Uterus (tissue), 2 donors: Measurements from ENCODE around the gene CCDC137.

Experiments
- POLR2A ChIP-seq, 2 donors: fragments of 450-650 bp; IDR thresholded peaks; one replicate each; pipeline ENCODE4 v1.6.1; 2016; ENCODE audit warnings: antibody characterized with exemption in 2 of 2, mild to moderate bottlenecking in 1 of 2, moderate library complexity in 1 of 2
- TF ChIP-seq, protein P1 (sequence below), 4 experiments: fragments of 200-600 bp in 2 of 4; fragments of 450-650 bp in 2 of 4; sonication (generic) in 2 of 4; IDR thresholded peaks; one replicate each; pipeline ENCODE4 v1.5.1; 2016 to 2019; ENCODE audit warnings: antibody characterized with exemption in 4 of 4, mild to moderate bottlenecking in 2 of 4, moderate library complexity in 1 of 4

- TF ChIP-seq, protein P1, sequence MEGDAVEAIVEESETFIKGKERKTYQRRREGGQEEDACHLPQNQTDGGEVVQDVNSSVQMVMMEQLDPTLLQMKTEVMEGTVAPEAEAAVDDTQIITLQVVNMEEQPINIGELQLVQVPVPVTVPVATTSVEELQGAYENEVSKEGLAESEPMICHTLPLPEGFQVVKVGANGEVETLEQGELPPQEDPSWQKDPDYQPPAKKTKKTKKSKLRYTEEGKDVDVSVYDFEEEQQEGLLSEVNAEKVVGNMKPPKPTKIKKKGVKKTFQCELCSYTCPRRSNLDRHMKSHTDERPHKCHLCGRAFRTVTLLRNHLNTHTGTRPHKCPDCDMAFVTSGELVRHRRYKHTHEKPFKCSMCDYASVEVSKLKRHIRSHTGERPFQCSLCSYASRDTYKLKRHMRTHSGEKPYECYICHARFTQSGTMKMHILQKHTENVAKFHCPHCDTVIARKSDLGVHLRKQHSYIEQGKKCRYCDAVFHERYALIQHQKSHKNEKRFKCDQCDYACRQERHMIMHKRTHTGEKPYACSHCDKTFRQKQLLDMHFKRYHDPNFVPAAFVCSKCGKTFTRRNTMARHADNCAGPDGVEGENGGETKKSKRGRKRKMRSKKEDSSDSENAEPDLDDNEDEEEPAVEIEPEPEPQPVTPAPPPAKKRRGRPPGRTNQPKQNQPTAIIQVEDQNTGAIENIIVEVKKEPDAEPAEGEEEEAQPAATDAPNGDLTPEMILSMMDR (IDR thresholded peaks at IDR 0.05) = no peak
- no peak for TF ChIP-seq POLR2A (IDR thresholded peaks at IDR 0.05)
These were observed 19.5 kb upstream of the CCDC137 start for GRCh38 chr17:81646869-81647600.
